Transverse colon (tissue), 4 donors: ENCODE measurements around the gene MYB. TPM values are rescaled to one million over a fixed set of nuclear protein-coding genes. Genes with fewer than 3 reads are reported as not detected.

Experiments
- DNase-seq: peaks from one replicate; pipeline ENCODE4 v3.0.0-alpha.2; 2019
- H3K27ac ChIP-seq, 4 donors: fragments of 200-600 bp; sonication (generic); 2 replicates each; pipeline ENCODE4 v1.5.1; 2016 to 2018; ENCODE audit warnings: inconsistent platforms in 4 of 4
- H3K27me3 ChIP-seq: fragments of 200-600 bp; sonication (generic); 2 replicates; pipeline ENCODE4 v1.5.1; 2017; ENCODE audit warnings: inconsistent platforms
- H3K36me3 ChIP-seq, 4 donors: fragments of 200-600 bp; sonication (generic); 2 replicates each; pipeline ENCODE4 v1.5.1; 2017 to 2019; ENCODE audit warnings: inconsistent platforms in 4 of 4
- H3K4me1 ChIP-seq, 4 donors: fragments of 200-600 bp; sonication (generic); 2 replicates each; pipeline ENCODE4 v1.5.1; 2017 to 2020; ENCODE audit warnings: inconsistent platforms in 4 of 4
- H3K4me3 ChIP-seq, 4 donors: fragments of 200-600 bp; sonication (generic); 1 replicate in 1 of 4; 2 replicates in 3 of 4; pipeline versions ENCODE4 v1.5.1 to v1.6.1; 2017 to 2019; ENCODE audit warnings: inconsistent platforms in 4 of 4
- H3K9me3 ChIP-seq, 2 donors: fragments of 200-600 bp; sonication (generic); 2 replicates each; pipeline ENCODE4 v1.5.1; 2017 to 2019; ENCODE audit warnings: inconsistent platforms in 2 of 2
- EP300 ChIP-seq: sonication (generic); formaldehyde crosslinking; IDR thresholded peaks from one replicate; pipeline ENCODE4 v1.6.1; 2017; ENCODE audit warnings: antibody characterized with exemption, low read depth
- POLR2A ChIP-seq: fragments of 450-650 bp; IDR thresholded peaks from one replicate; pipeline ENCODE4 v1.6.1; 2016; ENCODE audit warnings: antibody characterized with exemption, mild to moderate bottlenecking, moderate library complexity
- POLR2AphosphoS5 ChIP-seq, 3 donors: sonication (generic); formaldehyde crosslinking; IDR thresholded peaks; one replicate each; pipeline ENCODE4 v1.6.1; 2016; ENCODE audit warnings: antibody characterized with exemption in 3 of 3
- WGBS, 2 donors: methylation state at CpG; one replicate each; pipeline ENCODE4 v1.1.5; 2018; ENCODE audit warnings: low coverage in 1 of 2; 5-methylcytosine and 5-hydroxymethylcytosine counted together
- in situ Hi-C, 4 donors: fragments of 200-750 bp; cut with MboI; loops; one replicate each; pipeline versions ENCODE4 v1.15.0 to v1.15.1; 2017; ENCODE audit warnings: low sequenced_read_pairs in 3 of 4, low pct_ligation_motif_present in 1 of 4, low pct_unique_long_range_greater_than_20kb in 1 of 4
- intact Hi-C: fragments of 100-400 bp; cut with DNase I; formaldehyde crosslinking; loops from one replicate; pipeline ENCODE4 v1.15.1; 2023; ENCODE audit warnings: low total_unique reads
- total RNA-seq, 4 donors: library from RNA; depleted of rRNA; stranded (reverse); fragments of >200 nt; gene quantifications; one replicate each; pipeline ENCODE4 v1.1.0, GENCODE V29; 2016
- TF ChIP-seq, protein P1 (sequence below), 5 experiments: fragments of 200-600 bp in 3 of 5; fragments of 450-650 bp in 2 of 5; sonication (generic) in 3 of 5; IDR thresholded peaks; 1 replicate in 2 of 5; 2 replicates in 3 of 5; pipeline ENCODE4 v1.5.1; 2016 to 2017; ENCODE audit warnings: antibody characterized with exemption in 5 of 5, inconsistent platforms in 3 of 5, mild to moderate bottlenecking in 2 of 5, moderate library complexity in 1 of 5

Gene MYB
- total RNA-seq, 4 donors from 2014 or later = 20.9 to 64.1 (median 46.6) TPM

DNA sequence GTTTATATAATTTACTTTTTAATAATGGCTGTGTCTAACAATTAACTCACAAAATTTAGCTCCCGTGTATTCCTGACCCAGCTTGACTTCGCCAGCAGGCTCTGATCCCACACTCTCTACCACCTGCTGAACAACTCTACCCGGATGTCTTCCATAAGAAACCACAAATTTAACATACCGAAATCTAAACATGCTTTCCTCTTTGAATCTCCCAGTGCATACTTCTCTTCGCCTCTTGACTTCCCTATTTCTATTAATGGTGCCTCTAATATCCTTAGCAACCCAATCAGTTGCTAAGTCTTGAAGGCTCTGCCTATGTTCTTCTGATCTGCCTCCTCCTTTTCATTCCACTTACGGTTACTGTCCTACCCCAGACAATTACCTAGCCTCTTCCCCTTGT is 4.6 kb upstream of the MYB start:
- no peak overlapping the region for H3K4me3 ChIP-seq
- in situ Hi-C loops (no loop called here), intact Hi-C loops (no loop called here)
- no peaks in the 10 kb centered on the region for H3K9me3 ChIP-seq
- H3K27ac ChIP-seq = no peak overlapping the region
- TF ChIP-seq POLR2A = no peak
- TF ChIP-seq, protein P1, sequence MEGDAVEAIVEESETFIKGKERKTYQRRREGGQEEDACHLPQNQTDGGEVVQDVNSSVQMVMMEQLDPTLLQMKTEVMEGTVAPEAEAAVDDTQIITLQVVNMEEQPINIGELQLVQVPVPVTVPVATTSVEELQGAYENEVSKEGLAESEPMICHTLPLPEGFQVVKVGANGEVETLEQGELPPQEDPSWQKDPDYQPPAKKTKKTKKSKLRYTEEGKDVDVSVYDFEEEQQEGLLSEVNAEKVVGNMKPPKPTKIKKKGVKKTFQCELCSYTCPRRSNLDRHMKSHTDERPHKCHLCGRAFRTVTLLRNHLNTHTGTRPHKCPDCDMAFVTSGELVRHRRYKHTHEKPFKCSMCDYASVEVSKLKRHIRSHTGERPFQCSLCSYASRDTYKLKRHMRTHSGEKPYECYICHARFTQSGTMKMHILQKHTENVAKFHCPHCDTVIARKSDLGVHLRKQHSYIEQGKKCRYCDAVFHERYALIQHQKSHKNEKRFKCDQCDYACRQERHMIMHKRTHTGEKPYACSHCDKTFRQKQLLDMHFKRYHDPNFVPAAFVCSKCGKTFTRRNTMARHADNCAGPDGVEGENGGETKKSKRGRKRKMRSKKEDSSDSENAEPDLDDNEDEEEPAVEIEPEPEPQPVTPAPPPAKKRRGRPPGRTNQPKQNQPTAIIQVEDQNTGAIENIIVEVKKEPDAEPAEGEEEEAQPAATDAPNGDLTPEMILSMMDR (IDR thresholded peaks at IDR 0.05) = no peak
- no peaks in the 10 kb centered on the region for H3K27me3 ChIP-seq
- no peaks in the 10 kb centered on the region for H3K36me3 ChIP-seq
- no peak for DNase-seq
- H3K4me1 ChIP-seq = peaks cover 0 to 5% (median 3%) of the 10 kb centered on the region in 4 donors
- 77 to 86% methylated on average over 6 of the region's 6 CpGs for WGBS, 2 donors

DNA sequence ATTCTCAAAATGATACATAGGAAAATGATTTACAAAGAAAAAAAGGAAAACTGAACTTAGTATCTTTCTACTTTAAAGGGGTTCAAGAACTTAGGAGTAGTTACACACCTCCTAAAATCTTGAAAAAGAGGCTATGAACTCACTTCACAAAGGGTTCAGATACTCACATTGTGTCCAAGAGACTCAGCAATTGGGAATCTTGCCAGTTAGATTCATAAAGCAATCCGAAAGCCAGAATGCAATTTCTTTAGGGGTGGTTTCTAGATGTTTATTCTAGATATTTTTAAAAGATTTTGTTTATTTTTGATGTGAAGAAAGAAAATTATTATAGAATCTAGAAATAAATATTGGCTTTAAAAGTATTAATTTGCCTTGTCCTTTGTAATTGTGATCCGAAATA is 1.7 kb upstream of the MYB start:
- in situ Hi-C loops = no loop called here
- 65 to 66% methylated on average over 2 of the region's 2 CpGs for WGBS, 2 donors

DNA sequence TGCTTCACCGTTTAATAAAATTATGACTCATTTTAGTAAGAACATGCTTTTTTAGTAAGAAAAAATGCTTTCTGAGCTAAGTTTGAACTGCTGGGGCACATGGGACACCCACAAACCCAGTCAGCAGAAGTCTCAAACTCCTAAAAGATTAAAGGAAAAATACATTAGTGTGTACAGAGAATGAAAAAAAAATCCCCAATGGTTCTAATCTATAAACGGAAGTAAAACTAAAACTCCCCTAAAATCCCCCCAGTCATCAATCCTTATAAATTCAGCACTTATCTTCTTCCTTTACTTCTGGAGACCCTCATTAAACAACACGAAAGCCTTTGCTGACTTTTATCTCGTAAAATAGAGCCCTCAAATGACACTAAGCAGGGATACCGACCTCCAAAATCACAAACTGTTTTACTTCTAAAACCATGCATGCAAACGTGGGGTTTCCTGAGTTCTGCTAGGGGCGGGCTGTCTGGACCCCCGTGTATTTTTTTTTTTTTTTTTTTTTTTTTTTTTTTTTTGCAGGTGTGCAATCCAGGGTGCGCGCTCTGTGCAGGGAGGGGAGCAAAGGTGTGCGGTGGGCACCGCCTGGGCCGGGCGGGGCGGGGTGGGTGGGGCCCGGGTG is 1.1 kb upstream of the MYB start:
- in situ Hi-C loops (no loop called here), intact Hi-C loops (no loop called here)
- H3K27ac ChIP-seq = peak overlapping the region; percentile 76 to 91 (median 90)
- 5 to 8% methylated on average over 8 to 16 of the region's 16 CpGs for WGBS, 2 donors
- TF ChIP-seq EP300 (no peak), POLR2AphosphoS5 (IDR thresholded peaks at IDR 0.05) (no peak), POLR2A (no peak)
- TF ChIP-seq, protein P1 (IDR thresholded peaks at IDR 0.05) = no peak
- no peaks in the 10 kb centered on the region for H3K36me3 ChIP-seq
- DNase-seq = no peak
- H3K27me3 ChIP-seq = peaks cover 27% of the 10 kb centered on the region
- H3K9me3 ChIP-seq = no peaks in the 10 kb centered on the region
- H3K4me3 ChIP-seq = peak overlapping the region in 3 of 4 donors; percentile 37 to 82 (median 67)
- H3K4me1 ChIP-seq = peaks cover 0 to 36% (median 16%) of the 10 kb centered on the region in 4 donors

More for the DNA sequence above, 1.7 kb upstream of the MYB start:
- no peaks in the 10 kb centered on the region for H3K36me3 ChIP-seq
- intact Hi-C loops = no loop called here
- no peak overlapping the region for H3K4me3 ChIP-seq
- peak overlapping the region in 2 of 4 donors; percentile 7 to 90 for H3K27ac ChIP-seq
- no peak for DNase-seq
- H3K27me3 ChIP-seq = peaks cover 22% of the 10 kb centered on the region
- TF ChIP-seq POLR2AphosphoS5 (IDR thresholded peaks at IDR 0.05) (no peak), EP300 (no peak), POLR2A (no peak)
- TF ChIP-seq, protein P1 (IDR thresholded peaks at IDR 0.05) = no peak
- H3K9me3 ChIP-seq = no peaks in the 10 kb centered on the region
- peaks cover 0 to 31% (median 12%) of the 10 kb centered on the region in 4 donors for H3K4me1 ChIP-seq

DNA sequence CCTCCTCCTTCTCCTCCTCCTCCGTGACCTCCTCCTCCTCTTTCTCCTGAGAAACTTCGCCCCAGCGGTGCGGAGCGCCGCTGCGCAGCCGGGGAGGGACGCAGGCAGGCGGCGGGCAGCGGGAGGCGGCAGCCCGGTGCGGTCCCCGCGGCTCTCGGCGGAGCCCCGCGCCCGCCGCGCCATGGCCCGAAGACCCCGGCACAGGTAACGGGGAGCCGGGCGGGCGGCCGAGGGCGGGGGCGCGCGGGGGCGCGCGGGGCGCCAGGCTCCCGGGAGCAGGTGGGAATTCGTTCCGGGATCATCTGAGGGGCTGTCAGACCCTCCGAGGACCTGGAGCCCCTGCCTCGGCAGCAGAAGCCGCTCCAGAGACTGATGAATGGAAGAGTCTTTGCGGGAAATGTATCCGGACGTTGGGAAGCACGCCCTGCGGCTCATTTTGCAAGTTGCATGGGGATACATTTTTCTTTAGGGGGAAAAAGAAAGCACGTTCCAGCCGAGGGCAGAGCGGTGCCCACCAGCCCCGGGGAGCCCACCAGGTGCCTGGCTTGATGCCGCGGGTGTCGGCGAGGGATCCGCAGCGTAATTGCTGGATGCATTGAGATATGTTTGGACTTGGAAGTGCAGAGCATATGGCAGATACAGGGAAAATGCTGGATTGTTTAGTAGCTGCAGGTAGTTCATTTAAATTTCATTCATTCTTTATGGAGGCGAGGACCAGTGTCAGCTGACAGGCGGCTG is 394 bp downstream of the MYB start:
- TF ChIP-seq, protein P1 (IDR thresholded peaks at IDR 0.05) = no peak
- TF ChIP-seq POLR2A (peak; percentile 25), EP300 (no peak), POLR2AphosphoS5 (IDR thresholded peaks at IDR 0.05) (peak in 2 of 3 donors; percentile 57 to 61)
- 0 to 8% methylated on average over 2 to 45 of the region's 62 CpGs for WGBS, 2 donors
- peak; percentile 14 for DNase-seq
- Histone ChIP-seq H3K9me3 (no peaks in the 10 kb centered on the region), H3K4me3 (peak overlapping the region; percentile 37 to 82 (median 58)), H3K36me3 (no peaks in the 10 kb centered on the region), H3K27me3 (peaks cover 42% of the 10 kb centered on the region), H3K4me1 (peaks cover 0 to 37% (median 16%) of the 10 kb centered on the region in 4 donors), H3K27ac (peak overlapping the region; percentile 76 to 90 (median 80))
- in situ Hi-C loops (no loop called here), intact Hi-C loops (no loop called here)
